PC-9 (cell line): ENCODE results near the gene TCEANC2. TPM values are rescaled to one million over a fixed set of nuclear protein-coding genes. Genes with fewer than 3 reads are reported as not detected.

ENCODE experiments used
- BruUV-seq: library from RNA; stranded (reverse); fragments of 400-500 nt; replicated peaks from 2 replicates; lab custom pipeline; 2021; lab: Mats Ljungman, UMichigan
- CTCF ChIA-PET: fragments of 300-600 bp; sonication (Branson Sonifier 250); formaldehyde crosslinking; loops from one replicate; lab custom pipeline; 2022; ENCODE audit warnings: antibody characterized with exemption; lab: Charles Lee
- POLR2A ChIA-PET: fragments of 300-600 bp; sonication (Branson Sonifier 250); formaldehyde crosslinking; loops from one replicate; lab custom pipeline; 2022; ENCODE audit warnings: antibody characterized with exemption; ENCODE audit not compliant: unreplicated experiment; lab: Charles Lee
- DNase-seq, 2 experiments: peaks; one replicate each; pipeline versions ENCODE4 v3.0.0 to v3.0.0-alpha.2; 2015 to 2022; ENCODE audit warnings: mixed read lengths in 1 of 2
- H2AFZ ChIP-seq: fragments of 200-600 bp; sonication (generic); 2 replicates; pipeline ENCODE4 v1.8.1; 2017; ENCODE audit warnings: antibody characterized with exemption
- H3F3A ChIP-seq: fragments of 200-600 bp; sonication (generic); 2 replicates; pipeline ENCODE4 v1.8.1; 2017; ENCODE audit warnings: antibody characterized with exemption, mild to moderate bottlenecking, low read depth; ENCODE audit not compliant: insufficient read depth
- H3K27ac ChIP-seq: fragments of 200-600 bp; sonication (generic); 2 replicates; pipeline ENCODE4 v1.6.1; 2016; ENCODE audit warnings: mixed run types
- H3K27me3 ChIP-seq: fragments of 200-600 bp; sonication (generic); 2 replicates; pipeline ENCODE4 v1.6.1; 2016; ENCODE audit warnings: low read depth, mixed run types; ENCODE audit not compliant: insufficient read depth
- H3K36me3 ChIP-seq: fragments of 200-600 bp; sonication (generic); 2 replicates; pipeline ENCODE4 v1.6.1; 2016; ENCODE audit warnings: low read depth, mixed run types
- H3K4me1 ChIP-seq: fragments of 200-600 bp; sonication (generic); replicated peaks from 2 replicates; pipeline ENCODE4 v1.6.1; 2016; ENCODE audit warnings: mixed run types; ENCODE audit not compliant: insufficient read depth
- H3K4me2 ChIP-seq: fragments of 200-600 bp; sonication (generic); 2 replicates; pipeline ENCODE4 v1.6.1; 2017; ENCODE audit warnings: mixed run types
- H3K4me3 ChIP-seq: fragments of 200-600 bp; sonication (generic); 2 replicates; pipeline ENCODE4 v1.6.1; 2016; ENCODE audit warnings: mixed run types
- H3K79me2 ChIP-seq: fragments of 200-600 bp; sonication (generic); 2 replicates; pipeline ENCODE4 v1.6.1; 2017; ENCODE audit warnings: low read depth, mixed run types
- H3K9me2 ChIP-seq: fragments of 200-600 bp; sonication (generic); 2 replicates; pipeline ENCODE4 v1.8.1; 2017; ENCODE audit warnings: mild to moderate bottlenecking; ENCODE audit not compliant: insufficient read depth
- H3K9me3 ChIP-seq: fragments of 200-600 bp; sonication (generic); 2 replicates; pipeline ENCODE4 v1.8.1; 2016; ENCODE audit warnings: low read depth; ENCODE audit not compliant: insufficient read depth
- H4K20me1 ChIP-seq: fragments of 200-600 bp; sonication (generic); 2 replicates; pipeline ENCODE4 v1.8.1; 2017; ENCODE audit not compliant: insufficient read depth
- CTCF ChIP-seq: fragments of 200-600 bp; sonication (generic); conservative IDR thresholded peaks from 2 replicates; pipeline ENCODE4 v1.6.1; 2017; ENCODE audit warnings: mixed run types, antibody characterized with exemption, mild to moderate bottlenecking, moderate library complexity
- EZH2 ChIP-seq: fragments of 200-600 bp; sonication (generic); IDR thresholded peaks from 2 replicates; pipeline ENCODE4 v1.8.0; 2017; ENCODE audit warnings: antibody characterized with exemption, low read depth
- intact Hi-C: fragments of 100-400 bp; cut with micrococcal nuclease; formaldehyde crosslinking; loops from one replicate; pipeline ENCODE4 v1.10.0; 2022; ENCODE audit not compliant: unreplicated experiment
- total RNA-seq: library from RNA; stranded (reverse); gene quantifications from 2 replicates; pipeline ENCODE4 v1.2.3, GENCODE V29; 2021

Gene TCEANC2
- total RNA-seq, 1 experiment from 2014 or later, result 11.5 TPM

- CTCF ChIA-PET, result no interaction called here
Observed at GRCh38 chr1:54129858-54130257, 76.5 kb downstream of the TCEANC2 start.

GRCh38 chr1:54131419-54131818, 78.0 kb downstream of the TCEANC2 start:
- H3K9me3 ChIP-seq, result no peaks in the 10 kb centered on the region
- no peaks in the 10 kb centered on the region; the same call in none of the 2 replicates for H3K27me3 ChIP-seq
- no peak overlapping the region for H3K4me2 ChIP-seq
- no peak for DNase-seq
- H4K20me1 ChIP-seq, result no peaks in the 10 kb centered on the region
- no peaks in the 10 kb centered on the region for H3K79me2 ChIP-seq
- H3K27ac ChIP-seq, result no peak overlapping the region
- no TSS peak for BruUV-seq
- ChIA-PET CTCF (interaction anchor here (0.5 to 0.6 kb wide), 2 partner anchors 95 to 109 kb away, joined by 7 to 8 read pairs; no protein-coding TSS in a partner anchor), POLR2A (interaction anchor here (0.6 kb wide), 1 partner anchor 122 kb away, joined by 3 read pairs; no protein-coding TSS in a partner anchor)
- H3K9me2 ChIP-seq, result no peaks in the 10 kb centered on the region
- H3F3A ChIP-seq, result no peaks in the 10 kb centered on the region
- H2AFZ ChIP-seq, result no peak overlapping the region
- intact Hi-C loops, result no loop called here
- no peaks in the 10 kb centered on the region for H3K36me3 ChIP-seq
- H3K4me1 ChIP-seq, result no peaks in the 10 kb centered on the region
- no peak overlapping the region for H3K4me3 ChIP-seq
- TF ChIP-seq EZH2, result no peak
- no peak for TF ChIP-seq CTCF

More at GRCh38 chr1:54129858-54130257, 76.5 kb downstream of the TCEANC2 start:
- H3K27me3 ChIP-seq, result no peaks in the 10 kb centered on the region; the same call in none of the 2 replicates
- H3K36me3 ChIP-seq, result no peaks in the 10 kb centered on the region
- no peak overlapping the region for H3K4me3 ChIP-seq
- H3K27ac ChIP-seq, result no peak overlapping the region
- BruUV-seq, result no TSS peak
- no peaks in the 10 kb centered on the region for H4K20me1 ChIP-seq
- H3K4me2 ChIP-seq, result no peak overlapping the region
- H3K9me3 ChIP-seq, result no peaks in the 10 kb centered on the region
- DNase-seq, result no peak
- TF ChIP-seq EZH2 (no peak), CTCF (no peak)
- no peaks in the 10 kb centered on the region for H3F3A ChIP-seq
- POLR2A ChIA-PET, result no interaction called here
- no peaks in the 10 kb centered on the region for H3K9me2 ChIP-seq
- no peak overlapping the region for H2AFZ ChIP-seq
- no peaks in the 10 kb centered on the region for H3K79me2 ChIP-seq
- intact Hi-C loops, result no loop called here
- H3K4me1 ChIP-seq, result no peaks in the 10 kb centered on the region

GRCh38 chr1:54132495-54132894, 79.1 kb downstream of the TCEANC2 start:
- DNase-seq, result no peak
- H3K9me3 ChIP-seq, result no peaks in the 10 kb centered on the region
- no TSS peak for BruUV-seq
- TF ChIP-seq CTCF (no peak), EZH2 (no peak)
- H3K4me2 ChIP-seq, result no peak overlapping the region
- H3K36me3 ChIP-seq, result no peaks in the 10 kb centered on the region
- ChIA-PET CTCF (no interaction called here), POLR2A (no interaction called here)
- no peaks in the 10 kb centered on the region for H3K4me1 ChIP-seq
- intact Hi-C loops, result no loop called here
- H2AFZ ChIP-seq, result no peak overlapping the region
- no peaks in the 10 kb centered on the region for H3F3A ChIP-seq
- no peaks in the 10 kb centered on the region for H3K9me2 ChIP-seq
- H3K4me3 ChIP-seq, result no peak overlapping the region
- no peak overlapping the region for H3K27ac ChIP-seq
- H4K20me1 ChIP-seq, result no peaks in the 10 kb centered on the region
- no peaks in the 10 kb centered on the region; the same call in none of the 2 replicates for H3K27me3 ChIP-seq
- no peaks in the 10 kb centered on the region for H3K79me2 ChIP-seq
